ENCODE data around the gene GBP1.
"Not testable (repeated sequence)": the region's sequence is repeated elsewhere in the genome, so short reads cannot be mapped to it uniquely, and the experiment has no call there.

The GBP1 gene

DNA sequence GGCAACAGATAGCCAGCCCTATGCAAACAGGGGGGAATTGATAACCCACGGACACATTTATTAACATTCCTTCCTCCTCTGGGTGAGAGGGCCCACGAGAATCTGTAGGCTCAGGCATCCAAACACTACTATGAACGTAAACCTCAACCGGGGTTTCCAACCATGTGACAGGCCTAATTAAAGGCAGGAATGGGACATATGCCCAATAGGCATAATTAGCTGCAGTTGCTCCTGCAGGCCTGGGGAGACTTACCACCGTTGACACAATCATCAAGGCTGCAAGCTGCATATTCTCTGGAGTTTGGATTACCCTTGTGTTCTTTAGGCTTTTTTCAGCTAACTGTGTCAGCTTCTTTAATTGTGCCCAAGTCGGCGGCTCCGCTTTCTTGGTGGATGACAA is 22.2 kb upstream of the GBP1 start:
- H3K36me3 ChIP-seq (ENCODE audit: control insufficient read depth, insufficient read depth, low read length): no peaks in the 10 kb centered on the region
- H3K9ac ChIP-seq (ENCODE audit: low read depth, low read length): no peak overlapping the region
- no peaks in the 10 kb centered on the region for H3K27me3 ChIP-seq (ENCODE audit: control insufficient read depth, insufficient read depth, low read length)
- H3K4me3 ChIP-seq (ENCODE audit: low read depth, low read length): no peak overlapping the region
- no peaks in the 10 kb centered on the region for H3K9me3 ChIP-seq (ENCODE audit: control insufficient read depth, insufficient read depth, low read length)
- H3K4me1 ChIP-seq (ENCODE audit: control insufficient read depth, insufficient read depth, low read length): peaks cover 9% of the 10 kb centered on the region
- H3K27ac ChIP-seq (ENCODE audit: low read depth, low read length): no peak overlapping the region

DNA sequence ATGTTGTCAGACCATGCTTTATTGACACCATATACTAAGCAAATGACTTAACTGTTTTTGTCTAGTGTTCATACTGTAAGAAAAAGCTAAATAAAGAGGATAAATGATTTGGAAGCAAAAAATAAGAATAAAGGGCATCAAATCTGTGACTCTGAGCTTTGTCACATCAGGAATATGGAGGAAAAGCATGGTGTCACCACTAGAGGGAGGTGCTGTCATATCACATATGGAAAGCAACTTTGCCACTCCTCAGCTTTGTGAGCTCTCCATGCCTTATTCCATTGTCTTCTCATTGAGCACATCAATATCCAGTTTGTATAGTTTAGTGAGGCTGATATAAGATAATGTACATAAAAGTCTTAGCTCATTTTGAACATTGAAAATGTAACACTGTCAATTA is 20.8 kb upstream of the GBP1 start:
- peaks cover 4% of the 10 kb centered on the region for H3K9me3 ChIP-seq (ENCODE audit: control insufficient read depth, insufficient read depth, low read length)
- no peak overlapping the region for H3K27ac ChIP-seq (ENCODE audit: low read depth, low read length)
- no peak overlapping the region for H3K4me3 ChIP-seq (ENCODE audit: low read depth, low read length)
- no peaks in the 10 kb centered on the region for H3K36me3 ChIP-seq (ENCODE audit: control insufficient read depth, insufficient read depth, low read length)
- peaks cover 9% of the 10 kb centered on the region for H3K4me1 ChIP-seq (ENCODE audit: control insufficient read depth, insufficient read depth, low read length)
- H3K27me3 ChIP-seq (ENCODE audit: control insufficient read depth, insufficient read depth, low read length): no peaks in the 10 kb centered on the region
- H3K9ac ChIP-seq (ENCODE audit: low read depth, low read length): no peak overlapping the region

DNA sequence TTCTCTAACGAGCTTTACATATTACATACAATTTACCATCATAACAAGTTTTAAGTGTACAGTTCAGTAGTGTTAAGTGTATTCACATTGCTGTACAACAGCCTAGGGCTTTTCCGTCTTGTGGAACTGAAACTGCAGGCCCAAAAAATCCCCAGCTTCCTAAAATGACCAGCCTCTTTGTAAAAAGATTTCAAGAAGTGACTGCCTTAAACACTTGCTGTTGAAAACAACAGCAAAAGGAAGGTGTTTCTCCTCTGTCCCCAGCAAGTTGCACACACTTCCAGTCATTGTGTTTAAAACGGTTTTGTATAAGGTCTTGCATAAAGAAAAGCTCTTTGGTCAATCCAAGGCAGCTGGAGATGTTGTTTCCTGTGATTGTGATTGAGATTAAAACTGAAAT is 16.0 kb upstream of the GBP1 start:
- H3K27ac ChIP-seq (ENCODE audit: low read depth, low read length): no peak overlapping the region
- H3K36me3 ChIP-seq (ENCODE audit: control insufficient read depth, insufficient read depth, low read length): no peaks in the 10 kb centered on the region
- peaks cover 27% of the 10 kb centered on the region for H3K9me3 ChIP-seq (ENCODE audit: control insufficient read depth, insufficient read depth, low read length)
- no peaks in the 10 kb centered on the region for H3K27me3 ChIP-seq (ENCODE audit: control insufficient read depth, insufficient read depth, low read length)
- no peak overlapping the region for H3K9ac ChIP-seq (ENCODE audit: low read depth, low read length)
- no peaks in the 10 kb centered on the region for H3K4me1 ChIP-seq (ENCODE audit: control insufficient read depth, insufficient read depth, low read length)
- no peak overlapping the region for H3K4me3 ChIP-seq (ENCODE audit: low read depth, low read length)

DNA sequence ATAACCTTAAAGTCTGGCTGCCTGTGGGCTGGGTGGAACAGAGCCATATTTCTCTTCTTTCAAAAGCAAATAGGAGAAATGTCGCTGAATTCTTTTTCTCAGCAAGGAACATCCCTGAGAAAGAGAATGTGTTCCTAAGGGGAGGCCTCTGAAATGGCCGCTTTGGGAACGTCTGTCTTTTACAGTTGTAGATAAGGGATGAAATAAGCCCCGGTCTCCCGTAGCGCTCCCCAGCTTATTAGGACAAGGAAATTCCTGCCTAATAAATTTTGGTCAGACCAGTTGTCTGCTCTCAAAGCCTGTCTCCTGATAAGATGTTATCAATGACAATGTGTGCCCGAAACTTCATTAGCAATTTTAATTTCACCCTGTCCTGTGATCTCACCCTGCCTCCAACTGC is 15.1 kb upstream of the GBP1 start:
- H3K9me3 ChIP-seq (ENCODE audit: control insufficient read depth, insufficient read depth, low read length): peaks cover 27% of the 10 kb centered on the region
- not testable (repeated sequence) for H3K27me3 ChIP-seq (ENCODE audit: control insufficient read depth, insufficient read depth, low read length); H3K4me3 ChIP-seq (ENCODE audit: low read depth, low read length); H3K36me3 ChIP-seq (ENCODE audit: control insufficient read depth, insufficient read depth, low read length); H3K4me1 ChIP-seq (ENCODE audit: control insufficient read depth, insufficient read depth, low read length); H3K27ac ChIP-seq (ENCODE audit: low read depth, low read length); H3K9ac ChIP-seq (ENCODE audit: low read depth, low read length)

DNA sequence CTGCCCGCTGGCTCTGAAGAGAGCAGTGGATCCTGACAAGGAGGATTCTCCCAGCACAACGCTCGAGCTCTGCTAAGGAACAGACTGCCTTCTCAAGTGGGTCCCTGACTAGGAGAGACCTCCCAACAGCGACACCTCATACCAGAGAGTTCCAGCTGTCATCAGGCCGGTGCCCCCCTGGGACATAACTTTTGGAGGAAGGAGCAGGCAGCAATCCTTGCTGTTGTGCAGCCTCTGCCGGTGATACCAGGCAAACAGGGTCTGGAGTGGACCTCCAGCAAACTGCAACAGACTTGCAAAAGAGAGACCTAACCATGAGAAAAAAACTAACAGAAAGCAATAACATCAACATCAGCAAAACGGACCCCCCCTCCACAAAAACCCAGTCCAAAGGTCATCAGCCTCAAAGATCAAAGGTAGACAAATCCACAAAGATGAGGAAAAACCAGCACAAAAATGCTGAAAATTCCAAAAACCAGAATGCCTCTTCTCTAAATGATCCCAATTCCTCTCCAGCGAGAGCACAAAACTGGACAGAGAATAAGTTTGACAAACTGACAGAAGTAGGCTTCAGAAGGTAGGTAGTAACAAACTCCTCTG is 7.6 kb upstream of the GBP1 start:
- H3K4me3 ChIP-seq (ENCODE audit: low read depth, low read length): not testable (repeated sequence)

DNA sequence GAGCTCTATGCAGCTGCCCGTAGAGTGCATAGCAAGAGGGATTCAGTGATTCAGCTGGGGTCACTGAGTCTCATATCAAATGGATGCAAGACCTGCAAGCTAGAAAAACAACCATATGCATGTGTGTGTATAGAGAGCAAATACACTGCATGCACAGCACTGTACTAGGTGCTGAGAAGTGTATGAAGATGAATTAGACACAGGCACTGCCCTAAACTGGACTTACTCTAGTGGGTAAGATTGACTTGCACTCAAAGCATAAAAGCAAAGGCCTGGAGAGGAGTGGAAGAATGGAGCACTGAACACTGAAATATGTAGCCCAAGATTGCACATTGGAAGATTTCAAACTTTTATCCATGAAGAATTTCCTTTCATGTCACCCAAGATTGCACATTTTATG is 5.5 kb upstream of the GBP1 start:
- Histone ChIP-seq H3K27ac (ENCODE audit: low read depth, low read length) (no peak overlapping the region), H3K27me3 (ENCODE audit: control insufficient read depth, insufficient read depth, low read length) (no peaks in the 10 kb centered on the region), H3K9ac (ENCODE audit: low read depth, low read length) (no peak overlapping the region), H3K9me3 (ENCODE audit: control insufficient read depth, insufficient read depth, low read length) (no peaks in the 10 kb centered on the region), H3K36me3 (ENCODE audit: control insufficient read depth, insufficient read depth, low read length) (no peaks in the 10 kb centered on the region), H3K4me1 (ENCODE audit: control insufficient read depth, insufficient read depth, low read length) (no peaks in the 10 kb centered on the region), H3K4me3 (ENCODE audit: low read depth, low read length) (no peak overlapping the region)

More for the DNA sequence above, 7.6 kb upstream of the GBP1 start:
- not testable (repeated sequence) for H3K4me1 ChIP-seq (ENCODE audit: control insufficient read depth, insufficient read depth, low read length); H3K9me3 ChIP-seq (ENCODE audit: control insufficient read depth, insufficient read depth, low read length); H3K27me3 ChIP-seq (ENCODE audit: control insufficient read depth, insufficient read depth, low read length); H3K36me3 ChIP-seq (ENCODE audit: control insufficient read depth, insufficient read depth, low read length); H3K9ac ChIP-seq (ENCODE audit: low read depth, low read length); H3K27ac ChIP-seq (ENCODE audit: low read depth, low read length)

DNA sequence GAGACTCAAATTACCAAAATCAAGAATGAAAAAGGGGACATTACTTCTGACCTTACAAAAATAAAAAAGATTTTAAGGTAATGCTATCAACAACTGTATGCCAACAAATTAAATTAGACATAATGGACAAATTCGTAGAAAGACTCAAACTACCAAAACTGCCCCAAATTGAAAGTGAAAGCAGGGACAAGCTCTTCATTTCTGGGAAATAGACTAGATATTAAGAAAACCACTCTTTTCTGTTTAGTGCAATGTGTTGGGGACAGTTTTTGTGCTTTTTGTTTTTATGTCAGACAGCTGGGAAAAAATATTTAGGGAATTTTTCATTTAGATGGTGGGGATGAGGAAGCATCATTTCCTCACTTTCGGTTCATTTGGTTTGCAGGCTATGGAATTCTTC is 4.9 kb upstream of the GBP1 start:
- H3K4me3 ChIP-seq (ENCODE audit: low read depth, low read length): no peak overlapping the region
- H3K27me3 ChIP-seq (ENCODE audit: control insufficient read depth, insufficient read depth, low read length): no peaks in the 10 kb centered on the region

DNA sequence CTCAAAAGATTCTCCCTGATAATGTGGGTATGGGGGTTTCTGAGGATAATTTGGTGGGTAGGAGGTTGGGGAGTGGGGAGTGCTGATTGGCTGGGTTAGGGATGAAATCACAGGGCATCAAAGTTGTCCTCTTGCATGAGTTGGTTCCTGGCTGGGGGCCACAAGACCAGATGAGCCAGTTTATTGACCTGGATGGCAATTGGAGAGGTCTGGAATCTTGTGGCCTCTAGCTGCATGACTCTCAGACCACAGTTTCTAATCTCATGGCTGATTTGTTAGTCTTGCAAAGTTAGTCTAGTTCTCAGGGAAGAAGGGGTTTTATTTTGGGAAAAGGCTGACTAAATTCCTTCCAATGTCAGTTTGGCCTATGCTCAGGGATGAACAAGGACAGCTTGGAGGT is 3.3 kb upstream of the GBP1 start:
- H3K4me1 ChIP-seq (ENCODE audit: control insufficient read depth, insufficient read depth, low read length): no peaks in the 10 kb centered on the region
- no peak overlapping the region for H3K27ac ChIP-seq (ENCODE audit: low read depth, low read length)
- H3K9ac ChIP-seq (ENCODE audit: low read depth, low read length): no peak overlapping the region
- H3K36me3 ChIP-seq (ENCODE audit: control insufficient read depth, insufficient read depth, low read length): no peaks in the 10 kb centered on the region
- H3K27me3 ChIP-seq (ENCODE audit: control insufficient read depth, insufficient read depth, low read length): no peaks in the 10 kb centered on the region
- no peaks in the 10 kb centered on the region for H3K9me3 ChIP-seq (ENCODE audit: control insufficient read depth, insufficient read depth, low read length)
- no peak overlapping the region for H3K4me3 ChIP-seq (ENCODE audit: low read depth, low read length)

More for the DNA sequence above, 4.9 kb upstream of the GBP1 start:
- Histone ChIP-seq H3K9ac (ENCODE audit: low read depth, low read length) (no peak overlapping the region), H3K9me3 (ENCODE audit: control insufficient read depth, insufficient read depth, low read length) (no peaks in the 10 kb centered on the region), H3K4me1 (ENCODE audit: control insufficient read depth, insufficient read depth, low read length) (no peaks in the 10 kb centered on the region), H3K27ac (ENCODE audit: low read depth, low read length) (no peak overlapping the region), H3K36me3 (ENCODE audit: control insufficient read depth, insufficient read depth, low read length) (no peaks in the 10 kb centered on the region)

DNA sequence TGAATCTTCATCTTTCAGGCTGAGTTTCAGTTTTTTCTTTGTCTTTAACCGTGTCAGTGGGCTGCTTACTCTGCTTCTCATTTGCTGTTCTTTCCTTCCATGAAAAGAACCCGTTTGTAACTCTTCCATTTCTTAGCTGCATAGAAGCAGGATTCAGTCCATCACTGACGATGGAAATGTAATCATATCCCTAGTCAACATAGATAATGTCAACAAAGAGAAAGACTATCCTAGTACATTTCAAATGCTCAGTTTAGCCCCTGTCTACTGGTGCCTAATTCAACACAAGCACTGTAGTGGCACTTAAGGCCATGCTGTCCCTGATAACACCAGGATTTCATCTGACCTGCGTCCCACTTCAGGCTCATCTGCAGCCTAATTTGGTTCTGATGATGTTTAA is 376 bp downstream of the GBP1 start:
- Histone ChIP-seq H3K27me3 (ENCODE audit: control insufficient read depth, insufficient read depth, low read length) (no peaks in the 10 kb centered on the region), H3K4me1 (ENCODE audit: control insufficient read depth, insufficient read depth, low read length) (no peaks in the 10 kb centered on the region), H3K4me3 (ENCODE audit: low read depth, low read length) (no peak overlapping the region), H3K36me3 (ENCODE audit: control insufficient read depth, insufficient read depth, low read length) (no peaks in the 10 kb centered on the region), H3K9ac (ENCODE audit: low read depth, low read length) (no peak overlapping the region), H3K9me3 (ENCODE audit: control insufficient read depth, insufficient read depth, low read length) (no peaks in the 10 kb centered on the region), H3K27ac (ENCODE audit: low read depth, low read length) (no peak overlapping the region)

DNA sequence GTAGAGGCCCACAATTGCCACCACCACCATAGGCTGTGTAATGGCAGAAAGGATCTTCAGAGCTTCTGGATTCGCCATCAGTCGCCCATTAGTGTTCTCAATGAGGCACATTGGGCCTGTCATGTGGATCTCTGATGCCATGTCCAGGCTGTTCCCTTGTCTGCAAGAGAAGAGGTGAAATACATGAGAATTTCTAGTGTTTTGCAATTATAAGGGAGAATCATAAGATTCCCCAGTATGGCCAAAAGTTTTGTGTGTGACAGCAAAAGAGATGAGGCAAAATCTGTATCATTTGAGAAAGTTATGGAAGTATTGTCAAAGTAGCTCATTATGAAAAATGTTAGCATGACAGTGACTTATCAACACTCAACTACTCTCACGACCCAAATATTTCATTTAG is 1.9 kb downstream of the GBP1 start:
- H3K9ac ChIP-seq (ENCODE audit: low read depth, low read length): no peak overlapping the region
- H3K36me3 ChIP-seq (ENCODE audit: control insufficient read depth, insufficient read depth, low read length): no peaks in the 10 kb centered on the region
- H3K4me3 ChIP-seq (ENCODE audit: low read depth, low read length): no peak overlapping the region
- H3K4me1 ChIP-seq (ENCODE audit: control insufficient read depth, insufficient read depth, low read length): no peaks in the 10 kb centered on the region
- H3K27ac ChIP-seq (ENCODE audit: low read depth, low read length): no peak overlapping the region
- H3K9me3 ChIP-seq (ENCODE audit: control insufficient read depth, insufficient read depth, low read length): no peaks in the 10 kb centered on the region
- H3K27me3 ChIP-seq (ENCODE audit: control insufficient read depth, insufficient read depth, low read length): no peaks in the 10 kb centered on the region

DNA sequence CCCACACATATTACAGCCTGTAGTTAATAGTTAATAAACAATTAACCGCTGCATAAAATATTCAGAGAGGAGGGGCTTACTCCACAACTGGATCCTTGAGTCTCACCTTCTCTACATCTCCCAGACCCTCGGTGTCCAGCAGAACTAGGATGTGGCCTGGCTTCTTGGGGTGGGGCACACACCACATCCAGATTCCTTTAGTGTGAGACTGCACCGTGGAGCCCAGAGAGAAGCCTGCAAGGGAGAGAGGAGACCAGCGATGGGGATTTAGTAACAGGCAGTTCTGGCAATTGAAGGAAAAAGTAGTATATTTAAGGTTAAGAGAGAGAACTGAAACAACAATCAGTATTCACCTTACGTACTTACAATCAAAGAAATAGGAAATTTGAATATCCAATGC is 4.9 kb downstream of the GBP1 start:
- H3K9me3 ChIP-seq (ENCODE audit: control insufficient read depth, insufficient read depth, low read length): no peaks in the 10 kb centered on the region
- no peaks in the 10 kb centered on the region for H3K36me3 ChIP-seq (ENCODE audit: control insufficient read depth, insufficient read depth, low read length)
- no peaks in the 10 kb centered on the region for H3K27me3 ChIP-seq (ENCODE audit: control insufficient read depth, insufficient read depth, low read length)
- no peaks in the 10 kb centered on the region for H3K4me1 ChIP-seq (ENCODE audit: control insufficient read depth, insufficient read depth, low read length)
- H3K4me3 ChIP-seq (ENCODE audit: low read depth, low read length): no peak overlapping the region
- H3K9ac ChIP-seq (ENCODE audit: low read depth, low read length): no peak overlapping the region
- H3K27ac ChIP-seq (ENCODE audit: low read depth, low read length): no peak overlapping the region

DNA sequence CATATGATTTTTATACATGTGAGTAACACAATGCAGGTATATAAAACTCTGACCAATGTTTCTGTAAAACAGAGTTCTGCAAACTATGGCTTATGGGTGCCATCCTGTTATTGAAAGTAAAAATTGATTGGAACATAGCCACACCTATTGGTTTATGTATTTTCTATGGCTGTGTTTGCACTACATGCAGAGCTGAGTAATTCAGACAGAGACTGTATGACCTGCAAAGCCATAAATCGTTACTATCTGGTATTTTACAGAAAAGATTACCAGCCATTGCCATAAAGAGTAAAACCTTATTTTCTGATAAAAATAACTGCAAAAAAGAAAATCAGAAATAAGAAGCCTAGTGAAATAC is 13.1 kb downstream of the GBP1 start:
- H3K27ac ChIP-seq (ENCODE audit: low read depth, low read length): no peak overlapping the region
- H3K9me3 ChIP-seq (ENCODE audit: control insufficient read depth, insufficient read depth, low read length): no peaks in the 10 kb centered on the region
- no peaks in the 10 kb centered on the region for H3K27me3 ChIP-seq (ENCODE audit: control insufficient read depth, insufficient read depth, low read length)
- no peak overlapping the region for H3K4me3 ChIP-seq (ENCODE audit: low read depth, low read length)
- H3K4me1 ChIP-seq (ENCODE audit: control insufficient read depth, insufficient read depth, low read length): no peaks in the 10 kb centered on the region
- no peaks in the 10 kb centered on the region for H3K36me3 ChIP-seq (ENCODE audit: control insufficient read depth, insufficient read depth, low read length)
- H3K9ac ChIP-seq (ENCODE audit: low read depth, low read length): no peak overlapping the region
